ENCODE measurements around the gene FATE1. TPM values are rescaled to one million over a fixed set of nuclear protein-coding genes. Genes with fewer than 3 reads are reported as not detected.

Gene FATE1
- total RNA-seq, 4 donors from 2014 or later = not detected

- no peak for TF ChIP-seq CTCF (IDR thresholded peaks at IDR 0.05)
- DNase-seq (ENCODE audit: low spot score) (no peak), ATAC-seq (ENCODE audit: low FRiP score) (no peak)
These were observed 11.7 kb upstream of the FATE1 start for GRCh38 chrX:151704041-151704663.

GRCh38 chrX:151708821-151709220 is 7.0 kb upstream of the FATE1 start:
- no peak for TF ChIP-seq CTCF (IDR thresholded peaks at IDR 0.05)
- ATAC-seq (ENCODE audit: low FRiP score) (no peak), DNase-seq (ENCODE audit: low spot score) (no peak)

GRCh38 chrX:151710457-151710856 is 5.4 kb upstream of the FATE1 start:
- no peak for TF ChIP-seq CTCF (IDR thresholded peaks at IDR 0.05)
- ATAC-seq (ENCODE audit: low FRiP score) (no peak), DNase-seq (ENCODE audit: low spot score) (no peak)

GRCh38 chrX:151711154-151711553 is 4.7 kb upstream of the FATE1 start:
- DNase-seq (ENCODE audit: low spot score) = no peak
- no peak for ATAC-seq (ENCODE audit: low FRiP score)
- TF ChIP-seq CTCF (IDR thresholded peaks at IDR 0.05) = no peak

GRCh38 chrX:151711787-151712186 is 4.0 kb upstream of the FATE1 start:
- no peak for ATAC-seq (ENCODE audit: low FRiP score)
- no peak for DNase-seq (ENCODE audit: low spot score)
- TF ChIP-seq CTCF (IDR thresholded peaks at IDR 0.05) = no peak

GRCh38 chrX:151712253-151712652 is 3.6 kb upstream of the FATE1 start:
- DNase-seq (ENCODE audit: low spot score) = no peak
- ATAC-seq (ENCODE audit: low FRiP score) = no peak

More at GRCh38 chrX:151712253-151712652, 3.6 kb upstream of the FATE1 start:
- no peak for TF ChIP-seq CTCF (IDR thresholded peaks at IDR 0.05)
